ENCODE measurements around the gene ZMAT5. TPM values are rescaled to one million over a fixed set of nuclear protein-coding genes. Genes with fewer than 3 reads are reported as not detected.

The ZMAT5 gene
- total RNA-seq, 1 donor from 2014 or later = 24.4 TPM

DNA sequence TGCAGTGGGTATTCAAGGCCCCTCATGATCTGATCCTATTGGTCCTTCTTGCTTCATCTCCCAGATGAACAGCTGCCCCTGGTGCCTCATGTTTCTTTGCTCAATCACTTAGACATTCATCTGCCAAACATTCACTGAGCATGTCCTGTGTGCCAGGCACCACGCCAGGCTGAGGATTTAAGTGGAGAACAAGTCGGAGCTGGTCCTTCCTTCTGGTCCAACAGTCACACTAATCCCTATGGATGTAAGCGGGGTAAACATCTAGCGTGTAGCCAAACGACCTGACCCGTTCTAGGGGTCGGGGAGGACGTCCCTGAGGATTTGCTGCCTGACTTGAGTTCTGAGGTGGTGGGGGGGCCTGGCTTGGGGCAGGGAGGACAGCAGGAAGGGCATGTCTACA lies 21.9 kb downstream of the ZMAT5 start:
- no peak overlapping the region for H3K4me3 Mint-ChIP-seq (ENCODE audit: unreplicated experiment)
- H3K27me3 Mint-ChIP-seq (ENCODE audit: low read depth, unreplicated experiment) = no peaks in the 10 kb centered on the region
- Histone ChIP-seq H2AFZ (ENCODE audit: low read depth, low read length) (no peak overlapping the region), H3K79me2 (ENCODE audit: insufficient read depth, low read length) (no peaks in the 10 kb centered on the region), H3K4me3 (ENCODE audit: insufficient read depth, low read depth, low read length) (no peak overlapping the region), H4K20me1 (ENCODE audit: insufficient read depth, low read length) (no peaks in the 10 kb centered on the region), H3K9ac (ENCODE audit: low read length) (no peak overlapping the region), H3K4me1 (ENCODE audit: insufficient read depth, low read length) (no peaks in the 10 kb centered on the region), H3K9me3 (ENCODE audit: insufficient read depth, low read depth, low read length) (no peaks in the 10 kb centered on the region), H3K4me2 (ENCODE audit: low read length) (no peak overlapping the region), H3K36me3 (ENCODE audit: insufficient read depth, low read length) (peaks cover 2% of the 10 kb centered on the region), H3K27ac (ENCODE audit: low read depth, low read length) (no peak overlapping the region), H3K27me3 (ENCODE audit: insufficient read depth, low read length) (no peaks in the 10 kb centered on the region)
- H3K27ac Mint-ChIP-seq (ENCODE audit: unreplicated experiment) = no peak overlapping the region
- TF ChIP-seq, protein P1, sequence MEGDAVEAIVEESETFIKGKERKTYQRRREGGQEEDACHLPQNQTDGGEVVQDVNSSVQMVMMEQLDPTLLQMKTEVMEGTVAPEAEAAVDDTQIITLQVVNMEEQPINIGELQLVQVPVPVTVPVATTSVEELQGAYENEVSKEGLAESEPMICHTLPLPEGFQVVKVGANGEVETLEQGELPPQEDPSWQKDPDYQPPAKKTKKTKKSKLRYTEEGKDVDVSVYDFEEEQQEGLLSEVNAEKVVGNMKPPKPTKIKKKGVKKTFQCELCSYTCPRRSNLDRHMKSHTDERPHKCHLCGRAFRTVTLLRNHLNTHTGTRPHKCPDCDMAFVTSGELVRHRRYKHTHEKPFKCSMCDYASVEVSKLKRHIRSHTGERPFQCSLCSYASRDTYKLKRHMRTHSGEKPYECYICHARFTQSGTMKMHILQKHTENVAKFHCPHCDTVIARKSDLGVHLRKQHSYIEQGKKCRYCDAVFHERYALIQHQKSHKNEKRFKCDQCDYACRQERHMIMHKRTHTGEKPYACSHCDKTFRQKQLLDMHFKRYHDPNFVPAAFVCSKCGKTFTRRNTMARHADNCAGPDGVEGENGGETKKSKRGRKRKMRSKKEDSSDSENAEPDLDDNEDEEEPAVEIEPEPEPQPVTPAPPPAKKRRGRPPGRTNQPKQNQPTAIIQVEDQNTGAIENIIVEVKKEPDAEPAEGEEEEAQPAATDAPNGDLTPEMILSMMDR (IDR thresholded peaks at IDR 0.05; ENCODE audit: insufficient read depth, low read depth, low read length) = no peak
- no peak for TF ChIP-seq EZH2 (IDR thresholded peaks at IDR 0.05; ENCODE audit: insufficient read depth, low read length)
- H3K36me3 Mint-ChIP-seq (ENCODE audit: low read depth, unreplicated experiment) = peaks cover 20% of the 10 kb centered on the region
- H3K9me3 Mint-ChIP-seq (ENCODE audit: unreplicated experiment) = no peaks in the 10 kb centered on the region
- DNase-seq (ENCODE audit: low read depth) = no peak
- no peak for FAIRE-seq
- no peaks in the 10 kb centered on the region for H3K4me1 Mint-ChIP-seq (ENCODE audit: low read depth, unreplicated experiment)

DNA sequence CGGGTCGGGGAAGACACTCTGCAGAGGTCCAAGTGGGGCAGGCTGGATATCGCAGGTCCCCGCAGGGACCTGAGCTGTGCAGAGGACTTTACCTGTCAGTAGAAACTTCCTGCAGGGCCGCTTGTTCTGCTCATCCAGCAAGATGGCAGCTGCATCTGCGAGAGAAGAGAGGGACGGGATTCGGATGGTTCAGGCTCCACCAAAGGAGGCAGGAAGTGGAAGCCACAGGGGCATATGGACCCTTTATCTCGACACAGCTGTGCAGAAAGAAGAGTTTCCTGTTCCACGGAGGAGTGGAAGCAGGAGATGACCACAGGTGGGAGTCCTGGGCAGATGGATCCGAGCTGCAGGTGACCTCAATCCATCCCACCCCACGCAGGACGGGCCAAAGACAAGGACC lies 24.5 kb downstream of the ZMAT5 start:
- DNase-seq (ENCODE audit: low read depth) (no peak), FAIRE-seq (no peak)
- no peaks in the 10 kb centered on the region for H3K4me1 Mint-ChIP-seq (ENCODE audit: low read depth, unreplicated experiment)
- peaks cover 2% of the 10 kb centered on the region for H3K36me3 ChIP-seq (ENCODE audit: insufficient read depth, low read length)
- no peaks in the 10 kb centered on the region for H3K4me1 ChIP-seq (ENCODE audit: insufficient read depth, low read length)
- no peaks in the 10 kb centered on the region for H3K27me3 Mint-ChIP-seq (ENCODE audit: low read depth, unreplicated experiment)
- H3K79me2 ChIP-seq (ENCODE audit: insufficient read depth, low read length) = no peaks in the 10 kb centered on the region
- TF ChIP-seq, protein P1 (IDR thresholded peaks at IDR 0.05; ENCODE audit: insufficient read depth, low read depth, low read length) = no peak
- no peak for TF ChIP-seq EZH2 (IDR thresholded peaks at IDR 0.05; ENCODE audit: insufficient read depth, low read length)
- no peak overlapping the region for H3K4me2 ChIP-seq (ENCODE audit: low read length)
- H3K27ac Mint-ChIP-seq (ENCODE audit: unreplicated experiment) = no peak overlapping the region
- H4K20me1 ChIP-seq (ENCODE audit: insufficient read depth, low read length) = no peaks in the 10 kb centered on the region
- no peaks in the 10 kb centered on the region for H3K9me3 Mint-ChIP-seq (ENCODE audit: unreplicated experiment)
- H3K9me3 ChIP-seq (ENCODE audit: insufficient read depth, low read depth, low read length) = no peaks in the 10 kb centered on the region
- no peak overlapping the region for H3K4me3 Mint-ChIP-seq (ENCODE audit: unreplicated experiment)
- H3K27ac ChIP-seq (ENCODE audit: low read depth, low read length) = no peak overlapping the region
- H3K27me3 ChIP-seq (ENCODE audit: insufficient read depth, low read length) = no peaks in the 10 kb centered on the region
- H3K36me3 Mint-ChIP-seq (ENCODE audit: low read depth, unreplicated experiment) = peaks cover 18% of the 10 kb centered on the region
- no peak overlapping the region for H3K4me3 ChIP-seq (ENCODE audit: insufficient read depth, low read depth, low read length)
- H2AFZ ChIP-seq (ENCODE audit: low read depth, low read length) = no peak overlapping the region
- H3K9ac ChIP-seq (ENCODE audit: low read length) = no peak overlapping the region

DNA sequence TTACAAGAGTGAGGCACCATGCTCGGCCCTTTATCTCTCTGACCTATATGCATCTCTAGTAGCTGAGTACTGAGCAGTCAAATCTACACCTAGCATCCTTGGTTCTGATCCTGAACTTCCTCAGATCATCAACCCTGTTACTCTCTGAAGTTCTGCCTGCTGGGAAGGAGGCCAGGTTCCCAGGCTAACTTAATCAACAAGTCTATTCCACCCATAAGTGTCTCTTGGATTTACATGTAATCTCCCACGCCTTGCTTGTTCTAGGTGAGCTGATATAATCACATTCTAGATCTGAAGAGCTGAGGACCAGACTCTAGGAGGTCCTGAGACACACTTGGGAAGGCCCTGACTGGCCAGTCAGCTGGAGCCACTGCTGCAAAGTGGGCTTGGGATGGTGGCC lies 24.9 kb downstream of the ZMAT5 start:
- H2AFZ ChIP-seq (ENCODE audit: low read depth, low read length) = no peak overlapping the region
- no peak overlapping the region for H3K9ac ChIP-seq (ENCODE audit: low read length)
- Mint-ChIP-seq H3K9me3 (ENCODE audit: unreplicated experiment) (no peaks in the 10 kb centered on the region), H3K27me3 (ENCODE audit: low read depth, unreplicated experiment) (no peaks in the 10 kb centered on the region), H3K4me1 (ENCODE audit: low read depth, unreplicated experiment) (no peaks in the 10 kb centered on the region), H3K36me3 (ENCODE audit: low read depth, unreplicated experiment) (peaks cover 20% of the 10 kb centered on the region), H3K27ac (ENCODE audit: unreplicated experiment) (no peak overlapping the region), H3K4me3 (ENCODE audit: unreplicated experiment) (no peak overlapping the region)
- FAIRE-seq (no peak), DNase-seq (ENCODE audit: low read depth) (no peak)
- TF ChIP-seq, protein P1 (IDR thresholded peaks at IDR 0.05; ENCODE audit: insufficient read depth, low read depth, low read length) = no peak
- H3K4me3 ChIP-seq (ENCODE audit: insufficient read depth, low read depth, low read length) = no peak overlapping the region
- H4K20me1 ChIP-seq (ENCODE audit: insufficient read depth, low read length) = no peaks in the 10 kb centered on the region
- no peaks in the 10 kb centered on the region for H3K9me3 ChIP-seq (ENCODE audit: insufficient read depth, low read depth, low read length)
- H3K4me1 ChIP-seq (ENCODE audit: insufficient read depth, low read length) = no peaks in the 10 kb centered on the region
- H3K4me2 ChIP-seq (ENCODE audit: low read length) = no peak overlapping the region
- H3K79me2 ChIP-seq (ENCODE audit: insufficient read depth, low read length) = no peaks in the 10 kb centered on the region
- H3K27me3 ChIP-seq (ENCODE audit: insufficient read depth, low read length) = no peaks in the 10 kb centered on the region
- no peak overlapping the region for H3K27ac ChIP-seq (ENCODE audit: low read depth, low read length)
- peaks cover 2% of the 10 kb centered on the region for H3K36me3 ChIP-seq (ENCODE audit: insufficient read depth, low read length)

Measured in astrocyte (in vitro differentiated cells and primary cell).